Large intestine (tissue), 3 donors: ENCODE data around the gene BCR. TPM values are rescaled to one million over a fixed set of nuclear protein-coding genes. Genes with fewer than 3 reads are reported as not detected.

Experiments
- DNase-seq, 2 donors: peaks; one replicate each; pipeline versions ENCODE4 v3.0.0 to v3.0.0-alpha.2; 2013
- H3K27ac ChIP-seq: one replicate; pipeline ENCODE4 v1.5.1; 2013; ENCODE audit warnings: low read length
- H3K27me3 ChIP-seq: 2 replicates; pipeline ENCODE4 v1.6.1; 2013; ENCODE audit warnings: low read length; ENCODE audit not compliant: control insufficient read depth, insufficient read depth
- H3K36me3 ChIP-seq: 2 replicates; pipeline ENCODE4 v1.6.1; 2013; ENCODE audit warnings: low read length; ENCODE audit not compliant: control insufficient read depth, insufficient read depth
- H3K4me1 ChIP-seq: one replicate; pipeline ENCODE4 v1.6.1; 2013; ENCODE audit warnings: low read length; ENCODE audit not compliant: control insufficient read depth, insufficient read depth
- H3K4me3 ChIP-seq: one replicate; pipeline ENCODE4 v1.5.1; 2013; ENCODE audit warnings: low read length
- H3K9me3 ChIP-seq: one replicate; pipeline ENCODE4 v1.6.1; 2013; ENCODE audit warnings: mild to moderate bottlenecking, low read depth, low read length, moderate library complexity; ENCODE audit not compliant: control insufficient read depth
- WGBS: methylation state at CpG from one replicate; pipeline ENCODE4 v1.1.5; 2013; ENCODE audit warnings: low lambda C conversion rate; ENCODE audit not compliant: insufficient coverage; 5-methylcytosine and 5-hydroxymethylcytosine counted together
- polyA plus RNA-seq: library from polyadenylated mRNA; unstranded; fragments of 120-200 nt; gene quantifications from one replicate; pipeline ENCODE4 v1.2.1, GENCODE V29; 2013

BCR gene
- polyA plus RNA-seq, 1 donor, result 29.0 TPM

GRCh38 chr22:23140385-23140784, 39.9 kb upstream of the BCR start:
- Histone ChIP-seq H3K27me3 (no peaks in the 10 kb centered on the region), H3K4me3 (no peak overlapping the region), H3K9me3 (no peaks in the 10 kb centered on the region), H3K27ac (no peak overlapping the region), H3K4me1 (peaks cover 20% of the 10 kb centered on the region), H3K36me3 (no peaks in the 10 kb centered on the region)
- DNase-seq, result no peak

- DNase-seq, result no peak
- Histone ChIP-seq H3K27ac (peak overlapping the region; percentile 88), H3K9me3 (no peaks in the 10 kb centered on the region), H3K27me3 (no peaks in the 10 kb centered on the region), H3K4me1 (peaks cover 26% of the 10 kb centered on the region), H3K4me3 (peak overlapping the region; percentile 46), H3K36me3 (no peaks in the 10 kb centered on the region)
- WGBS, result no CpG with 5 or more reads among the region's 9 CpGs
Observed at GRCh38 chr22:23142546-23143105, 37.7 kb upstream of the BCR start.

- H3K4me1 ChIP-seq, result peaks cover 26% of the 10 kb centered on the region
- no CpG with 5 or more reads among the region's 1 CpG for WGBS
Observed at GRCh38 chr22:23143119-23143518, 37.2 kb upstream of the BCR start.

GRCh38 chr22:23144432-23144831, 35.9 kb upstream of the BCR start:
- no CpG with 5 or more reads among the region's 4 CpGs for WGBS
- Histone ChIP-seq H3K36me3 (no peaks in the 10 kb centered on the region), H3K4me3 (no peak overlapping the region), H3K9me3 (no peaks in the 10 kb centered on the region), H3K27me3 (no peaks in the 10 kb centered on the region), H3K4me1 (peaks cover 26% of the 10 kb centered on the region), H3K27ac (peak overlapping the region; percentile 54)
- DNase-seq, result no peak

More at GRCh38 chr22:23143119-23143518, 37.2 kb upstream of the BCR start:
- H3K27me3 ChIP-seq, result no peaks in the 10 kb centered on the region
- H3K36me3 ChIP-seq, result no peaks in the 10 kb centered on the region
- no peaks in the 10 kb centered on the region for H3K9me3 ChIP-seq
- H3K27ac ChIP-seq, result no peak overlapping the region
- no peak for DNase-seq
- H3K4me3 ChIP-seq, result no peak overlapping the region

GRCh38 chr22:23144932-23145877, 35.1 kb upstream of the BCR start, which contains the start of gene RAB36:
RAB36 (plus strand) TSS chr22:23145477; CDS start chr22:23146617, 1,140 bp downstream.
- Histone ChIP-seq H3K27me3 (no peaks in the 10 kb centered on the region), H3K9me3 (no peaks in the 10 kb centered on the region), H3K36me3 (no peaks in the 10 kb centered on the region), H3K4me3 (peak within 1 kb of the TSS; percentile 47), H3K27ac (peak within 1 kb of the TSS; percentile 54), H3K4me1 (peaks cover 26% of the 10 kb centered on the region)
- WGBS, result no CpG with 5 or more reads among the region's 62 CpGs
- peak; percentile 97 for DNase-seq

GRCh38 chr22:23145878-23146470, 34.3 kb upstream of the BCR start:
- H3K4me3 ChIP-seq, result peak overlapping the region; percentile 47
- H3K27ac ChIP-seq, result peak overlapping the region; percentile 20
- peaks cover 26% of the 10 kb centered on the region for H3K4me1 ChIP-seq
- no CpG with 5 or more reads among the region's 2 CpGs for WGBS
- no peaks in the 10 kb centered on the region for H3K9me3 ChIP-seq
- no peak for DNase-seq
- no peaks in the 10 kb centered on the region for H3K27me3 ChIP-seq
- no peaks in the 10 kb centered on the region for H3K36me3 ChIP-seq

- no peaks in the 10 kb centered on the region for H3K36me3 ChIP-seq
- H3K9me3 ChIP-seq, result no peaks in the 10 kb centered on the region
- H3K4me1 ChIP-seq, result peaks cover 22% of the 10 kb centered on the region
- no CpG with 5 or more reads among the region's 8 CpGs for WGBS
- H3K27ac ChIP-seq, result no peak overlapping the region
- no peaks in the 10 kb centered on the region for H3K27me3 ChIP-seq
- no peak overlapping the region for H3K4me3 ChIP-seq
- no peak for DNase-seq
Observed at GRCh38 chr22:23146478-23147205, 33.7 kb upstream of the BCR start.

- peak in 1 of 2 donors; percentile 64 for DNase-seq
- H3K27ac ChIP-seq, result no peak overlapping the region
- no peaks in the 10 kb centered on the region for H3K9me3 ChIP-seq
- no peaks in the 10 kb centered on the region for H3K27me3 ChIP-seq
- H3K4me1 ChIP-seq, result peaks cover 13% of the 10 kb centered on the region
- H3K4me3 ChIP-seq, result no peak overlapping the region
- no peaks in the 10 kb centered on the region for H3K36me3 ChIP-seq
- no CpG with 5 or more reads among the region's 6 CpGs for WGBS
Observed at GRCh38 chr22:23147617-23148387, 32.5 kb upstream of the BCR start.

GRCh38 chr22:23149743-23150238, 30.5 kb upstream of the BCR start:
- Histone ChIP-seq H3K36me3 (no peaks in the 10 kb centered on the region), H3K4me1 (peaks cover 9% of the 10 kb centered on the region), H3K27ac (no peak overlapping the region), H3K27me3 (no peaks in the 10 kb centered on the region), H3K4me3 (no peak overlapping the region), H3K9me3 (no peaks in the 10 kb centered on the region)
- WGBS, result no CpG with 5 or more reads among the region's 15 CpGs
- DNase-seq, result no peak
